Cardiac muscle cell (in vitro differentiated cells and primary cell): ENCODE results near the gene SRSF6. TPM values are rescaled to one million over a fixed set of nuclear protein-coding genes. Genes with fewer than 3 reads are reported as not detected.

Source experiments
- DNase-seq, 2 donors: peaks; one replicate each; pipeline versions ENCODE4 v3.0.0 to v3.0.0-alpha.2; 2010 to 2017; ENCODE audit warnings: low read depth in 1 of 2, low spot score in 1 of 2
- H3K27ac ChIP-seq: fragments of 200-600 bp; sonication (generic); 2 replicates; pipeline ENCODE4 v1.5.1; 2016
- H3K27me3 ChIP-seq: fragments of 200-600 bp; sonication (generic); 2 replicates; pipeline ENCODE4 v1.6.0; 2016; ENCODE audit warnings: control low read depth
- H3K36me3 ChIP-seq: fragments of 200-600 bp; sonication (generic); 2 replicates; pipeline ENCODE4 v1.5.1; 2016; ENCODE audit warnings: control low read depth
- H3K4me1 ChIP-seq: fragments of 200-600 bp; sonication (generic); 2 replicates; pipeline ENCODE4 v1.8.1; 2017; ENCODE audit warnings: low read depth, mild to moderate bottlenecking, mixed run types
- H3K4me3 ChIP-seq: fragments of 200-600 bp; sonication (generic); 2 replicates; pipeline ENCODE4 v1.5.1; 2016; ENCODE audit warnings: mild to moderate bottlenecking
- H3K9me3 ChIP-seq: fragments of 200-600 bp; sonication (generic); 2 replicates; pipeline ENCODE4 v1.5.1; 2017; ENCODE audit warnings: low read depth, mild to moderate bottlenecking, control low read depth
- CTCF ChIP-seq: IDR thresholded peaks from 2 replicates; pipeline ENCODE4 v1.5.1; 2012; ENCODE audit warnings: low read depth, mild to moderate bottlenecking, low read length
- polyA plus RNA-seq: library from polyadenylated mRNA; unstranded; fragments of >200 nt; fragmentation: Nextera tagmentation; extraction: Ambion mirVana; gene quantifications from 2 replicates; pipeline ENCODE4 v1.2.1, GENCODE V29; 2016
- total RNA-seq: library from RNA; depleted of rRNA; stranded (reverse); fragments of >200 nt; gene quantifications from 2 replicates; pipeline ENCODE4 v1.2.3, GENCODE V29; 2016

The SRSF6 gene
- total RNA-seq (59.1 and 60.7 TPM in 2 replicates), polyA plus RNA-seq (47.3 and 56.0 TPM in 2 replicates)

- H3K4me3 ChIP-seq = peak within 1 kb of the TSS; percentile 99
- no peak for TF ChIP-seq CTCF
- peak; percentile 93 to 96 for DNase-seq
- H3K4me1 ChIP-seq = peaks cover 6% of the 10 kb centered on the region
- no peaks in the 10 kb centered on the region for H3K9me3 ChIP-seq
- H3K27ac ChIP-seq = peak within 1 kb of the TSS; percentile 100
- no peaks in the 10 kb centered on the region for H3K27me3 ChIP-seq
- H3K36me3 ChIP-seq = peaks cover 39% of the 10 kb centered on the region
Observed at GRCh38 chr20:43457640-43458421, at the start of gene SRSF6. Gene SRSF6, plus strand, starts transcription at chr20:43457896. Its CDS starts 138 bp downstream, at chr20:43458034.

GRCh38 chr20:43408848-43409576 lies 48.7 kb upstream of the SRSF6 start:
- no peaks in the 10 kb centered on the region for H3K36me3 ChIP-seq
- no peaks in the 10 kb centered on the region for H3K4me1 ChIP-seq
- no peak overlapping the region for H3K4me3 ChIP-seq
- H3K27me3 ChIP-seq = no peaks in the 10 kb centered on the region
- H3K9me3 ChIP-seq = no peaks in the 10 kb centered on the region
- peak; percentile 78 for TF ChIP-seq CTCF
- peak; percentile 32 to 74 for DNase-seq
- no peak overlapping the region for H3K27ac ChIP-seq

GRCh38 chr20:43409577-43409913 lies 48.2 kb upstream of the SRSF6 start:
- DNase-seq = no peak
- Histone ChIP-seq H3K9me3 (no peaks in the 10 kb centered on the region), H3K4me3 (no peak overlapping the region), H3K36me3 (no peaks in the 10 kb centered on the region), H3K27ac (no peak overlapping the region), H3K4me1 (no peaks in the 10 kb centered on the region), H3K27me3 (no peaks in the 10 kb centered on the region)
- no peak for TF ChIP-seq CTCF

- Histone ChIP-seq H3K36me3 (no peaks in the 10 kb centered on the region), H3K27me3 (no peaks in the 10 kb centered on the region), H3K4me3 (no peak overlapping the region), H3K27ac (no peak overlapping the region), H3K4me1 (no peaks in the 10 kb centered on the region), H3K9me3 (no peaks in the 10 kb centered on the region)
- DNase-seq = no peak
- TF ChIP-seq CTCF = no peak
Observed at GRCh38 chr20:43415661-43416430, 41.9 kb upstream of the SRSF6 start.

- no peak for TF ChIP-seq CTCF
- no peaks in the 10 kb centered on the region for H3K27me3 ChIP-seq
- H3K36me3 ChIP-seq = no peaks in the 10 kb centered on the region
- no peaks in the 10 kb centered on the region for H3K9me3 ChIP-seq
- no peak for DNase-seq
- H3K27ac ChIP-seq = no peak overlapping the region
- H3K4me1 ChIP-seq = no peaks in the 10 kb centered on the region
- no peak overlapping the region for H3K4me3 ChIP-seq
Observed at GRCh38 chr20:43416591-43417228, 41.0 kb upstream of the SRSF6 start.
